HG02938 (cell line): ENCODE data around the gene CDC42BPA.
A peak's percentile ranks its signal among the peaks of the same experiment; 100 is the strongest.

ENCODE experiments used
- ATAC-seq: cut with Tn5 transposase; IDR thresholded peaks from one replicate; pipeline ENCODE4 v1.9.1; 2021; ENCODE audit warnings: mild to moderate bottlenecking, moderate library complexity; ENCODE audit not compliant: unreplicated experiment

Gene CDC42BPA

GRCh38 chr1:227215863-227216510, 102.3 kb downstream of the CDC42BPA start:
- ATAC-seq = no peak

- ATAC-seq = no peak
These were observed 104.1 kb downstream of the CDC42BPA start for GRCh38 chr1:227214207-227214606.

- no peak for ATAC-seq
These were observed 104.9 kb downstream of the CDC42BPA start for GRCh38 chr1:227213426-227213825.

GRCh38 chr1:227212164-227212563, 106.1 kb downstream of the CDC42BPA start:
- ATAC-seq = no peak

- no peak for ATAC-seq
These were observed 107.7 kb downstream of the CDC42BPA start for GRCh38 chr1:227210604-227211003.

- no peak for ATAC-seq
These were observed 121.2 kb downstream of the CDC42BPA start for GRCh38 chr1:227197064-227197463.

- ATAC-seq = peak; percentile 71
These were observed 126.1 kb downstream of the CDC42BPA start for GRCh38 chr1:227192163-227192562.

GRCh38 chr1:227191607-227192006, 126.7 kb downstream of the CDC42BPA start:
- peak; percentile 89 for ATAC-seq

GRCh38 chr1:227190321-227190720, 128.0 kb downstream of the CDC42BPA start:
- no peak for ATAC-seq

GRCh38 chr1:227185291-227185690, 133.0 kb downstream of the CDC42BPA start:
- ATAC-seq = no peak

GRCh38 chr1:227182012-227182411, 136.3 kb downstream of the CDC42BPA start:
- ATAC-seq = no peak

- no peak for ATAC-seq
These were observed 142.7 kb downstream of the CDC42BPA start for GRCh38 chr1:227175611-227176010.

- no peak for ATAC-seq
These were observed 144.1 kb downstream of the CDC42BPA start for GRCh38 chr1:227174164-227174563.

GRCh38 chr1:227170361-227171166, 147.7 kb downstream of the CDC42BPA start:
- no peak for ATAC-seq

- ATAC-seq = no peak
These were observed 148.9 kb downstream of the CDC42BPA start for GRCh38 chr1:227169343-227169742.

- ATAC-seq = no peak
These were observed 150.8 kb downstream of the CDC42BPA start for GRCh38 chr1:227167276-227168101.

- ATAC-seq = no peak
These were observed 151.7 kb downstream of the CDC42BPA start for GRCh38 chr1:227166559-227166958.

GRCh38 chr1:227161470-227161869, 156.8 kb downstream of the CDC42BPA start:
- ATAC-seq = no peak

GRCh38 chr1:227156520-227156919, 161.8 kb downstream of the CDC42BPA start:
- ATAC-seq = no peak

GRCh38 chr1:227155688-227156087, 162.6 kb downstream of the CDC42BPA start:
- ATAC-seq = no peak

- no peak for ATAC-seq
These were observed 163.3 kb downstream of the CDC42BPA start for GRCh38 chr1:227155004-227155403.
